Neuronal stem cell (in vitro differentiated cells): Measurements from ENCODE around the gene PET100.

Source experiments
- DNase-seq: peaks from one replicate; pipeline ENCODE4 v3.0.0-alpha.2; 2013; ENCODE audit warnings: low spot score
- H2AFZ ChIP-seq: one replicate; pipeline ENCODE4 v1.6.1; 2013; ENCODE audit warnings: mild to moderate bottlenecking, low read length, inconsistent platforms
- H2AK5ac ChIP-seq: 2 replicates; pipeline ENCODE4 v1.6.1; 2013; ENCODE audit warnings: low read depth, mild to moderate bottlenecking, inconsistent platforms, low read length, moderate library complexity, mixed read lengths
- H2BK120ac ChIP-seq: 2 replicates; pipeline ENCODE4 v1.6.1; 2013; ENCODE audit warnings: low read depth, mild to moderate bottlenecking, inconsistent platforms, low read length, moderate library complexity, mixed read lengths
- H2BK12ac ChIP-seq: one replicate; pipeline ENCODE4 v1.6.1; 2013; ENCODE audit warnings: low read length, inconsistent platforms
- H2BK15ac ChIP-seq: 2 replicates; pipeline ENCODE4 v1.6.1; 2013; ENCODE audit warnings: mild to moderate bottlenecking, low read length, inconsistent platforms, mixed read lengths
- H2BK5ac ChIP-seq: one replicate; pipeline ENCODE4 v1.6.1; 2013; ENCODE audit warnings: inconsistent platforms, mild to moderate bottlenecking, low read length, moderate library complexity
- H3K14ac ChIP-seq: one replicate; pipeline ENCODE4 v1.6.1; 2013; ENCODE audit warnings: low read length, inconsistent platforms
- H3K18ac ChIP-seq: 2 replicates; pipeline ENCODE4 v1.6.1; 2013; ENCODE audit warnings: low read length, inconsistent platforms
- H3K23ac ChIP-seq: 2 replicates; pipeline ENCODE4 v1.6.1; 2013; ENCODE audit warnings: low read depth, mild to moderate bottlenecking, mixed read lengths, low read length, inconsistent platforms; ENCODE audit not compliant: poor library complexity
- H3K27ac ChIP-seq: replicated peaks from 3 replicates; pipeline ENCODE4 v1.5.1; 2013; ENCODE audit warnings: low read length, inconsistent platforms
- H3K27me3 ChIP-seq, 3 experiments: 2 replicates each; pipeline ENCODE4 v1.6.1; 2013; ENCODE audit warnings: low read length in 3 of 3, mild to moderate bottlenecking in 2 of 3, inconsistent platforms in 1 of 3, low read depth in 1 of 3, mixed read lengths in 1 of 3, moderate library complexity in 1 of 3; ENCODE audit not compliant: control insufficient read depth in 3 of 3, insufficient read depth in 3 of 3
- H3K36me3 ChIP-seq, 2 donors: replicated peaks in 1 of 2; 2 replicates each; pipeline ENCODE4 v1.6.1; 2013; ENCODE audit warnings: low read length in 2 of 2; ENCODE audit not compliant: control insufficient read depth in 2 of 2, insufficient read depth in 2 of 2
- H3K4ac ChIP-seq: 2 replicates; pipeline ENCODE4 v1.6.1; 2013; ENCODE audit warnings: inconsistent platforms, mild to moderate bottlenecking, low read length, moderate library complexity
- H3K4me1 ChIP-seq, 2 donors: 1 replicate in 1 of 2; 2 replicates in 1 of 2; pipeline ENCODE4 v1.6.1; 2013; ENCODE audit warnings: low read length in 2 of 2, low read depth in 1 of 2; ENCODE audit not compliant: control insufficient read depth in 2 of 2, insufficient read depth in 1 of 2
- H3K4me2 ChIP-seq: one replicate; pipeline ENCODE4 v1.6.1; 2013; ENCODE audit warnings: mild to moderate bottlenecking, low read length, inconsistent platforms; ENCODE audit not compliant: insufficient read depth, poor library complexity, severe bottlenecking
- H3K4me3 ChIP-seq, 2 donors: 2 replicates each; pipeline ENCODE4 v1.5.1; 2013; ENCODE audit warnings: low read length in 2 of 2, mild to moderate bottlenecking in 2 of 2, inconsistent platforms in 1 of 2, moderate library complexity in 1 of 2
- H3K79me1 ChIP-seq: one replicate; pipeline ENCODE4 v1.6.1; 2013; ENCODE audit warnings: low read depth, mild to moderate bottlenecking, inconsistent platforms, low read length, moderate library complexity
- H3K9ac ChIP-seq: one replicate; pipeline ENCODE4 v1.6.1; 2013; ENCODE audit warnings: mild to moderate bottlenecking, low read depth, low read length, inconsistent platforms; ENCODE audit not compliant: poor library complexity
- H3K9me3 ChIP-seq, 2 donors: replicated peaks in 1 of 2; 2 replicates each; pipeline versions ENCODE3 to v1.6.1; 2013; ENCODE audit warnings: low read length in 2 of 2, mild to moderate bottlenecking in 2 of 2, inconsistent platforms in 1 of 2, low read depth in 1 of 2, mixed read lengths in 1 of 2, moderate library complexity in 1 of 2; ENCODE audit not compliant: control insufficient read depth in 2 of 2, insufficient read depth in 1 of 2
- H4K8ac ChIP-seq: one replicate; pipeline ENCODE4 v1.6.1; 2013; ENCODE audit warnings: low read depth, mild to moderate bottlenecking, inconsistent platforms, low read length, moderate library complexity
- H4K91ac ChIP-seq: one replicate; pipeline ENCODE4 v1.6.1; 2013; ENCODE audit warnings: low read length, low read depth, mild to moderate bottlenecking, inconsistent platforms; ENCODE audit not compliant: poor library complexity
- WGBS, 2 donors: extraction: QIAGEN DNeasy Blood & Tissue Kit; methylation state at CpG; one replicate each; pipeline ENCODE4 v1.1.7; 2013; ENCODE audit warnings: missing lambda C conversion rate in 2 of 2, mixed read lengths in 1 of 2; ENCODE audit not compliant: insufficient read length in 2 of 2, insufficient replicate concordance in 1 of 2; ENCODE audit errors: extremely low coverage in 2 of 2; 5-methylcytosine and 5-hydroxymethylcytosine counted together

Gene PET100

GRCh38 chr19:7665076-7665475 lies 35.5 kb downstream of the PET100 start:
- H3K4ac ChIP-seq, result no peak overlapping the region
- no peak for DNase-seq
- no CpG with 5 or more reads among the region's 4 CpGs for WGBS, 2 donors

DNA sequence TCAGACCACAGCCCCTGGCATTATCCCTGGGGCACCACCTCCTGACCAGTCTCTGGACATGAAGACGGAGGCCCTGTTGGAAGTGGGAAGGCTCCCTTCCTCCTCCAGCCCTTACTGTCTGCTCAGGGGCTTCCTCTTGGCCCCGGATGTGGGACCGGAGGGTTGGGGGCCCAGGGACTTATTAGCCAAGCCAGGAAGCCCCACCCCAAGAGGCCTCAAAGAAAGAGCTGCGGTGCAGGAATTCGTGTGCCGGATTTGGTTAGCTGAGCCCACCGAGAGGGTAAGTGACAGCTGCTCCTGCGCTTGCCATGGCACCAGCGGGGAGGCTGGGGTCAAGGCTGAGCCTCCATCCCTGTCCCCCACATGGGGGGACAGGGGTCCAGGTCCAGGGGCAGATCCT lies 39.2 kb downstream of the PET100 start, which contains the start of gene RETN:
RETN (plus strand) TSS at position 208 of the 400 bp plus-strand sequence. CDS start 278 bp downstream, outside the sequence.
- H3K18ac ChIP-seq, result peak within 1 kb of the TSS; percentile 90
- no peak within 1 kb of the TSS for H2BK120ac ChIP-seq
- H2AK5ac ChIP-seq, result peak within 1 kb of the TSS; percentile 68
- no peak within 1 kb of the TSS for H4K91ac ChIP-seq
- peak within 1 kb of the TSS; percentile 10 for H3K4ac ChIP-seq
- H3K23ac ChIP-seq, result peak within 1 kb of the TSS; percentile 25
- H3K4me3 ChIP-seq, result no peak within 1 kb of the TSS
- no peak within 1 kb of the TSS for H4K8ac ChIP-seq
- H2AFZ ChIP-seq, result no peak within 1 kb of the TSS
- no peaks in the 10 kb centered on the region for H3K79me1 ChIP-seq
- no peak within 1 kb of the TSS for H3K14ac ChIP-seq
- H3K9ac ChIP-seq, result no peak within 1 kb of the TSS
- no peak within 1 kb of the TSS for H2BK15ac ChIP-seq
- WGBS, 2 donors, result no CpG with 5 or more reads among the region's 9 CpGs
- H3K9me3 ChIP-seq, result peaks cover 0 to 3% of the 10 kb centered on the region in 2 donors
- no peak within 1 kb of the TSS for H2BK5ac ChIP-seq
- peaks cover 0 to 5% of the 10 kb centered on the region in 2 donors for H3K4me1 ChIP-seq
- H2BK12ac ChIP-seq, result peak within 1 kb of the TSS; percentile 41
- H3K27me3 ChIP-seq, result peaks cover 0 to 22% (median 20%) of the 10 kb centered on the region in 3 experiments
- no peak for DNase-seq
- H3K27ac ChIP-seq, result no peak within 1 kb of the TSS
- no peaks in the 10 kb centered on the region for H3K36me3 ChIP-seq
- H3K4me2 ChIP-seq, result peak within 1 kb of the TSS; percentile 45

More at GRCh38 chr19:7665076-7665475, 35.5 kb downstream of the PET100 start:
- Histone ChIP-seq H3K4me3 (no peak overlapping the region), H2BK120ac (no peak overlapping the region), H3K18ac (no peak overlapping the region), H3K79me1 (peaks cover 1% of the 10 kb centered on the region), H2BK15ac (no peak overlapping the region), H3K27me3 (peaks cover 0 to 12% (median 10%) of the 10 kb centered on the region in 3 experiments), H3K4me1 (peaks cover 0 to 3% of the 10 kb centered on the region in 2 donors), H2AK5ac (no peak overlapping the region), H3K9ac (no peak overlapping the region), H2AFZ (no peak overlapping the region), H3K9me3 (peaks cover 0 to 2% of the 10 kb centered on the region in 2 donors), H2BK12ac (no peak overlapping the region), H3K23ac (no peak overlapping the region), H4K91ac (no peak overlapping the region), H2BK5ac (no peak overlapping the region), H3K14ac (no peak overlapping the region), H3K27ac (no peak overlapping the region), H3K36me3 (no peaks in the 10 kb centered on the region), H4K8ac (no peak overlapping the region), H3K4me2 (no peak overlapping the region)

DNA sequence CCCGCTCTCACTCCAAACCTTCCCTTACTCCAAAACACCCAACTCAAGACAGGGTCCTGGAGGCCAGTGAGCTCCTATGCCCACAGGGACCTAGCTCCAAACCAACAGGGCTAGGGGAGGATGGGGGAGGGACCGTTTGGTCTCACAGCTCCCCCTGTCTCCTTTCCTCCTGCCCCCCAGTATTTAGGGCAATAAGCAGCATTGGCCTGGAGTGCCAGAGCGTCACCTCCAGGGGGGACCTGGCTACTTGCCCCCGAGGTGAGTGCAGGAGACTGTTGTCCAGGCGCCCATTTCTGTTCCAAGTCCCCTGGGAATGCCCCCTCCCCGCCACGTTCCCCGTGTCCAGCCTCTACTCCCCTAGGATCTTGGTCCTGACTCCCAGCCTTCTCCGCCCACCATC lies 40.0 kb downstream of the PET100 start:
- no peaks in the 10 kb centered on the region for H3K79me1 ChIP-seq
- H3K36me3 ChIP-seq, result no peaks in the 10 kb centered on the region
- no peak overlapping the region for H3K9ac ChIP-seq
- no peak overlapping the region for H2BK5ac ChIP-seq
- H4K91ac ChIP-seq, result no peak overlapping the region
- no peak overlapping the region for H2BK15ac ChIP-seq
- H3K4ac ChIP-seq, result peak overlapping the region; percentile 10
- H3K27me3 ChIP-seq, result peaks cover 0 to 22% (median 20%) of the 10 kb centered on the region in 3 experiments
- H3K4me2 ChIP-seq, result peak overlapping the region; percentile 45
- H3K4me3 ChIP-seq, result no peak overlapping the region
- no peak overlapping the region for H2AFZ ChIP-seq
- no peak overlapping the region for H3K23ac ChIP-seq
- H3K14ac ChIP-seq, result no peak overlapping the region
- DNase-seq, result no peak
- peaks cover 0 to 5% of the 10 kb centered on the region in 2 donors for H3K4me1 ChIP-seq
- no peak overlapping the region for H2BK120ac ChIP-seq
- H3K27ac ChIP-seq, result no peak overlapping the region
- peaks cover 0 to 3% of the 10 kb centered on the region in 2 donors for H3K9me3 ChIP-seq
- H2BK12ac ChIP-seq, result peak overlapping the region; percentile 41
- H3K18ac ChIP-seq, result peak overlapping the region; percentile 90
- no peak overlapping the region for H4K8ac ChIP-seq
- peak overlapping the region; percentile 68 for H2AK5ac ChIP-seq
- 100% methylated on average over 1 of the region's 9 CpGs; no CpG with 5 or more reads in 1 of the 2 donors for WGBS, 2 donors

- H3K9me3 ChIP-seq, result peaks cover 0 to 3% of the 10 kb centered on the region in 2 donors
- H3K79me1 ChIP-seq, result no peaks in the 10 kb centered on the region
- H2BK120ac ChIP-seq, result no peak overlapping the region
- H3K4ac ChIP-seq, result no peak overlapping the region
- peak overlapping the region; percentile 80 for H2AFZ ChIP-seq
- no peak overlapping the region for H3K14ac ChIP-seq
- H2AK5ac ChIP-seq, result peak overlapping the region; percentile 17
- peak overlapping the region; percentile 90 for H2BK12ac ChIP-seq
- H3K4me2 ChIP-seq, result peak overlapping the region; percentile 57
- no peak overlapping the region for H2BK5ac ChIP-seq
- H3K23ac ChIP-seq, result peak overlapping the region; percentile 65
- H3K9ac ChIP-seq, result peak overlapping the region; percentile 70
- no peak overlapping the region for H4K91ac ChIP-seq
- DNase-seq, result no peak
- H3K4me3 ChIP-seq, result peak overlapping the region; percentile 21 to 47
- peak overlapping the region; percentile 9 for H2BK15ac ChIP-seq
- H3K27ac ChIP-seq, result no peak overlapping the region
- no peaks in the 10 kb centered on the region for H3K36me3 ChIP-seq
- H3K18ac ChIP-seq, result peak overlapping the region; percentile 90
- WGBS, 2 donors, result no CpG with 5 or more reads among the region's 43 CpGs
- H3K27me3 ChIP-seq, result peaks cover 0 to 22% (median 20%) of the 10 kb centered on the region in 3 experiments
- peaks cover 0 to 5% of the 10 kb centered on the region in 2 donors for H3K4me1 ChIP-seq
- H4K8ac ChIP-seq, result no peak overlapping the region
These were observed 40.7 kb downstream of the PET100 start for GRCh38 chr19:7670150-7670783.
